Kidney (tissue), 14 donors: ENCODE results near the gene ENOX1. TPM values are rescaled to one million over a fixed set of nuclear protein-coding genes. Genes with fewer than 3 reads are reported as not detected.

Source experiments
- DNase-seq, 5 donors: peaks; one replicate each; pipeline ENCODE4 v3.0.0-alpha.2; 2013 to 2020
- FAIRE-seq: peaks from 2 replicates; lab custom pipeline; 2012; peaks lifted over from hg19 to GRCh38; lab: Jason Lieb, UNC
- H3K27ac ChIP-seq, 2 donors: one replicate each; pipeline ENCODE4 v1.7.0; 2013; ENCODE audit warnings: low read depth in 2 of 2, low read length in 2 of 2, inconsistent platforms in 1 of 2
- H3K27me3 ChIP-seq: one replicate; pipeline ENCODE4 v1.7.1; 2013; ENCODE audit warnings: low read length, inconsistent platforms; ENCODE audit not compliant: control insufficient read depth, insufficient read depth
- H3K36me3 ChIP-seq, 3 donors: one replicate each; pipeline versions ENCODE4 v1.7.0 to v1.7.1; 2013; ENCODE audit warnings: low read length in 3 of 3, control low read depth in 1 of 3, inconsistent platforms in 1 of 3; ENCODE audit not compliant: insufficient read depth in 3 of 3, control insufficient read depth in 2 of 3
- H3K4me1 ChIP-seq, 3 donors: one replicate each; pipeline versions ENCODE4 v1.7.0 to v1.7.1; 2013; ENCODE audit warnings: low read length in 3 of 3, inconsistent platforms in 1 of 3, low read depth in 1 of 3; ENCODE audit not compliant: control insufficient read depth in 2 of 3, insufficient read depth in 2 of 3
- H3K4me3 ChIP-seq, 3 donors: one replicate each; pipeline versions ENCODE4 v1.7.0 to v1.8.1; 2013; ENCODE audit warnings: low read length in 3 of 3, control low read depth in 1 of 3, inconsistent platforms in 1 of 3
- H3K9ac ChIP-seq, 3 donors: one replicate each; pipeline versions ENCODE4 v1.7.0 to v1.7.1; 2013; ENCODE audit warnings: low read length in 3 of 3, control low read depth in 1 of 3, inconsistent platforms in 1 of 3
- H3K9me3 ChIP-seq, 3 donors: one replicate each; pipeline versions ENCODE4 v1.7.0 to v1.7.1; 2013; ENCODE audit warnings: low read length in 3 of 3, control low read depth in 1 of 3, inconsistent platforms in 1 of 3; ENCODE audit not compliant: control insufficient read depth in 2 of 3, insufficient read depth in 1 of 3
- intact Hi-C: fragments of 100-400 bp; cut with DNase I; formaldehyde crosslinking; loops from one replicate; pipeline ENCODE4 v1.11.1; 2022
- polyA plus RNA-seq: library from polyadenylated mRNA; stranded (reverse); fragments of 350-450 nt; fragmentation: Illumina TruSeq; extraction: RNeasy Lipid Tissue Mini Kit (QIAGEN cat#74804); gene quantifications from one replicate; pipeline ENCODE4 v1.2.3, GENCODE V29; 2014; ENCODE audit warnings: low read depth, low replicate concordance; ENCODE audit not compliant: insufficient read depth
- total RNA-seq: library from RNA; stranded (reverse); fragmentation: NEBNext Ultra II Directional; extraction: Animal tissue kit (Norgen Biotek cat#: 25700); gene quantifications from one replicate; pipeline ENCODE4 v1.2.1, GENCODE V29; 2021
- TF ChIP-seq, protein P1 (sequence below): IDR thresholded peaks from 3 replicates; pipeline ENCODE4 v1.5.1; 2012; ENCODE audit warnings: mild to moderate bottlenecking, moderate library complexity, borderline replicate concordance; ENCODE audit not compliant: insufficient read depth; ENCODE audit errors: extremely low read depth
- donor health status: control.
- donor health status: control.
- donor health status: control.
- donor health status: control.
- donor health status: control.
- donor health status: DM: yes; HTN: yes; CAD: no.
- donor health status: Normal renal cell carcinoma (clear cell type).

ENOX1 gene
- total and polyA plus RNA-seq, 2 donors from 2014 or later = 4.9 to 6.8 TPM

DNA sequence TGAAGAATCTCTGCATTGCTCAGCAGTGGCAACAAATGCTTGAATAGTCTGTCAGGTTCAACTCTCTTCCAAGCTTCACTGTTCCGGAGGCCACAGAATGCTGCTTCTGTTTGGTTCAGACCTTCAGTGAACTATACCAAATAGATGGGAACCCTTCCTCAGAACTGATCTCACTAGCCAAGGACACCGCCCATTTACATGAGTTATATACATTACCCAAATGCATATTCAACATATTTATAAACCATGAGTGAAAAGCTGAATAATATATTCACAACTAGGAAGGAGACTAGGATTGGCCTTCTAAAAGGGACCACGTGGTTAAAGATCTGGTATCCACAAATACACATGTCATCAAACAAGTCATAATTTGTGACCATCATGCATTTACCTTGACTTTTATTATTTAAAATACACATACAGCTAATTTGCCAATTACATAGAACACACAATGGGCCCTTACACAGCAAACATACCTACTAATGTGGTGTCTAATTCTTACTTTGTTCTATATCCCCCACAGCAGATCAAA is 49.3 kb downstream of the ENOX1 start:
- intact Hi-C loops = no loop called here
- TF ChIP-seq, protein P1, sequence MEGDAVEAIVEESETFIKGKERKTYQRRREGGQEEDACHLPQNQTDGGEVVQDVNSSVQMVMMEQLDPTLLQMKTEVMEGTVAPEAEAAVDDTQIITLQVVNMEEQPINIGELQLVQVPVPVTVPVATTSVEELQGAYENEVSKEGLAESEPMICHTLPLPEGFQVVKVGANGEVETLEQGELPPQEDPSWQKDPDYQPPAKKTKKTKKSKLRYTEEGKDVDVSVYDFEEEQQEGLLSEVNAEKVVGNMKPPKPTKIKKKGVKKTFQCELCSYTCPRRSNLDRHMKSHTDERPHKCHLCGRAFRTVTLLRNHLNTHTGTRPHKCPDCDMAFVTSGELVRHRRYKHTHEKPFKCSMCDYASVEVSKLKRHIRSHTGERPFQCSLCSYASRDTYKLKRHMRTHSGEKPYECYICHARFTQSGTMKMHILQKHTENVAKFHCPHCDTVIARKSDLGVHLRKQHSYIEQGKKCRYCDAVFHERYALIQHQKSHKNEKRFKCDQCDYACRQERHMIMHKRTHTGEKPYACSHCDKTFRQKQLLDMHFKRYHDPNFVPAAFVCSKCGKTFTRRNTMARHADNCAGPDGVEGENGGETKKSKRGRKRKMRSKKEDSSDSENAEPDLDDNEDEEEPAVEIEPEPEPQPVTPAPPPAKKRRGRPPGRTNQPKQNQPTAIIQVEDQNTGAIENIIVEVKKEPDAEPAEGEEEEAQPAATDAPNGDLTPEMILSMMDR = no peak
- DNase-seq (no peak), FAIRE-seq (no peak)
- Histone ChIP-seq H3K4me1 (no peaks in the 10 kb centered on the region), H3K27me3 (no peaks in the 10 kb centered on the region), H3K9me3 (no peaks in the 10 kb centered on the region), H3K27ac (no peak overlapping the region), H3K9ac (no peak overlapping the region), H3K36me3 (no peaks in the 10 kb centered on the region), H3K4me3 (no peak overlapping the region)

DNA sequence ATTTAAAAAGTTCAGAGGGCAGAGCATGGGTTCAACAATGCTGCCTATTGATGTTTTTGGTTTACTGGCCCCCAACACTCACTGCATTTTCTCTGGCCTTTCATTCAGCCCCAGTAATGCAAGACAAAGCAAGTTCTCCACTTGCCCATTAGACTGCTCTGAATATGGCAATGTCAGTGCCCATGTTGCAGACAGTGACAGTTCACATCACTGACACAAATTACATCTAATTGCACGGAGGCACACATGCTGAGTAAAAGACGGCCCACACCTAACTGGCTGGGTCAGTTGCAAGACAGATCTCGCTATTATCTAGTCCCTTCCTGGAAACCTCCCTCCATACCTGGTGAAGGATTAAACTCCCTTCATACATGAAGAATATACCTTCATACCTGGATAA is 54.0 kb downstream of the ENOX1 start:
- Histone ChIP-seq H3K27ac (no peak overlapping the region), H3K4me3 (no peak overlapping the region), H3K36me3 (no peaks in the 10 kb centered on the region), H3K4me1 (no peaks in the 10 kb centered on the region), H3K27me3 (no peaks in the 10 kb centered on the region), H3K9ac (no peak overlapping the region), H3K9me3 (no peaks in the 10 kb centered on the region)
- TF ChIP-seq, protein P1 = no peak
- no peak for DNase-seq
- intact Hi-C loops = no loop called here
- FAIRE-seq = no peak

DNA sequence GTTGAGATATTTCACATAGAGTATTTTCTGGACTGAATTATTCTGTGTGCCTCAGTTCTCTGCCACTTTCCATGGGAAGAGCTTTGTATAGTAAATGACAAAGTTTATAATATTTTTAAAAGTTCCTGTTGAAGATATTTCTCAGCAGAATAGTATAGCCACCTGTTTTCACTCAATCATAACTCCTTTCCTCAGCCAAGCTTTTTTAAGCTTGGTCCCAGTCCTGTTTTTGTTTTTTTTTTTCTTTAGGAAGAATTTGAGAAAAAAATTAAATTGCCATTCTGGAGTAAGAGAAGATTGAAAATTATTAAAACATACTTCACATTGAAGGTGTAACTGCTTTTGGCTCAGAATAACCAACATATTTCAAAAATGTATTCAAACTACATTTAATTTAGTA is 55.5 kb downstream of the ENOX1 start:
- Histone ChIP-seq H3K36me3 (no peaks in the 10 kb centered on the region), H3K4me3 (no peak overlapping the region), H3K27ac (no peak overlapping the region), H3K9me3 (no peaks in the 10 kb centered on the region), H3K9ac (no peak overlapping the region), H3K27me3 (no peaks in the 10 kb centered on the region), H3K4me1 (no peaks in the 10 kb centered on the region)
- FAIRE-seq (no peak), DNase-seq (no peak)
- intact Hi-C loops = no loop called here
- TF ChIP-seq, protein P1 = no peak

DNA sequence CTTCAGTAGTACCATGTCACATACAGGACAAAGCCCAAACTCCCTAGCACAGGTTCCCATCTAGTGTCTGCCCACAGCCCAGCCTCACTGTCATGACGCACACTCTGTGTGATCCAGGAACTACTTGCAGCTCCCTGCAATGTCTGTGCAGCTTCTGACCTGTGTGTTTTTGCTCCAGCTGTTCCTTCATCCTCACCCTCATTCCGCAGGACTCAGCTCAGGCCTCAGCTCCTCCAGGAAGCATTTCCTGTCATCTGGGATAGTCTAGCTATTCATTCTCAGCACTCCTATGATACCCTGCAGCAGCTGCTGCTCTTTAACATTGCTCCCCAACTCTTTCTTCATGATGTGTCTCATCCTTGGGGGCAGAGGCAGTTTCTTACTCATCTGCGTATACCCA is 56.1 kb downstream of the ENOX1 start:
- no peak overlapping the region for H3K9ac ChIP-seq
- H3K9me3 ChIP-seq = no peaks in the 10 kb centered on the region
- FAIRE-seq (no peak), DNase-seq (peak in 2 of 5 donors; percentile 11 to 65)
- H3K4me3 ChIP-seq = no peak overlapping the region
- intact Hi-C loops = no loop called here
- no peaks in the 10 kb centered on the region for H3K4me1 ChIP-seq
- H3K36me3 ChIP-seq = no peaks in the 10 kb centered on the region
- no peaks in the 10 kb centered on the region for H3K27me3 ChIP-seq
- H3K27ac ChIP-seq = no peak overlapping the region
- TF ChIP-seq, protein P1 = no peak
